SK-MEL-5 (cell line): Measurements from ENCODE around the gene NDUFB6. TPM values are rescaled to one million over a fixed set of nuclear protein-coding genes. Genes with fewer than 3 reads are reported as not detected.
"Not testable (repeated sequence)": the region's sequence is repeated elsewhere in the genome, so short reads cannot be mapped to it uniquely, and the experiment has no call there.

Experiments
- DNase-seq: peaks from one replicate; pipeline ENCODE4 v3.0.0-alpha.2; 2016; ENCODE audit warnings: low read depth, low spot score
- in situ Hi-C: cut with HindIII; loops from 2 replicates; pipeline ENCODE4 v1.10.0; 2016; ENCODE audit warnings: low sequenced_read_pairs, high pct_unique_total_duplicates, low pct_unique_long_range_greater_than_20kb
- total RNA-seq: library from RNA; depleted of rRNA; stranded (reverse); fragments of >200 nt; shearing (Covaris generic); gene quantifications from 2 replicates; pipeline ENCODE4 v1.2.3, GENCODE V29; 2014

The NDUFB6 gene
- total RNA-seq, 1 experiment from 2014 or later, result 75.7 TPM

DNA sequence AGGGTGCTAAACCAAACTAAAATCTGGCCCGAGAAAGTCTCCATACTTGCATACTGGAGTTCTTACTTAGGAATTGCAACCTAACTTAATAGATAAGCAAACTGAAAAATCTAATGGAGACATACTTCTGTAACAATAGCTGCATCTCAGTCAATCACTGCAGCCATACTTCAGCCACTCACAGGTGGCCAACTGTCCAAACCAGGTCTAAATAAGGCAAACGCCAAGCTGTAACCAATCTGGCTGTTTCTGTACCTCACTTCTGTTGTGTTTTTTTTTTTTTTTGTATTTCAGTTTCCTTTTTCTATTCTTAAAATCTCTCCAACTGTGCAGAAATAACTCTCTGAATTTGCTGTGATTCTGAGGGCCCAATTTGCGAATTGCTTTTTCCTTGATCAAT is 4.4 kb upstream of the NDUFB6 start:
- in situ Hi-C loops, result no loop called here
- DNase-seq, result no peak

DNA sequence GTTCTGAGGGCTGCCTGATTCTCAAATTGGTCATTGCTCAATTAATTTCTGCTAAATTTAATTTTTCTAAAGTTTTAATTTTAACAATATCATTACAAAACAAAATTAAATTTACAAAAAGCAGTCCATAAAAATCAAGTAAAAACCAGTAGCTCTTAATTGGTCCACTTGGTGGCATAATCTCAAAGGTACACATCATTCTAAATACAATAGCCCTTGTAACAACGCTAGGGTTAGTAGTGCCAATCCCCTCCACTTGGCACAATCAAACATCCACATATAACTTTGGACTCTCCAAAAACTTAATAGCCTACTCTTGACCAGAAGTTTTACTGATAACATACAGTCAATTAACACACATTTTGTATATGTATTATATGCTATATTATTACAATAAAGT is 1.9 kb upstream of the NDUFB6 start:
- DNase-seq, result no peak
- in situ Hi-C loops, result no loop called here

DNA sequence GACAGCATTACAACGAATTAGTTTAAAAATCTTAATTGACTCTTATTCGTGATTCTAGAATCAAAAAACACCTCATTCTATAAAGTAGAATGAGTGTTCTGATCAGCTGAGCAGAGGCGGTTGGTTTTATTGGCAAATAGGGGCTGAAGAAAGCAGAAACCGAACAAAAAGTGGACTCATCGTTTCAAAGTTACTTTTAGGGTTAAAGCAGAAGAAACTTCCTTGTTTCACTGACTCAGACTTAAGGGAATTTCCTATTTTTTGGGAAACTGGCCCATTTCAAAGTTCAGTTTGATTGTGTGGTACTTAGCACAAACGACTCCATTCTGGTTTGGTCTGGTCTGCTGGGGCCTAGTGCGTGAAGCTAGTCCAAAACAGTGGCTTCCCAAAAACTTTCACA is 862 bp upstream of the NDUFB6 start:
- in situ Hi-C loops, result no loop called here

DNA sequence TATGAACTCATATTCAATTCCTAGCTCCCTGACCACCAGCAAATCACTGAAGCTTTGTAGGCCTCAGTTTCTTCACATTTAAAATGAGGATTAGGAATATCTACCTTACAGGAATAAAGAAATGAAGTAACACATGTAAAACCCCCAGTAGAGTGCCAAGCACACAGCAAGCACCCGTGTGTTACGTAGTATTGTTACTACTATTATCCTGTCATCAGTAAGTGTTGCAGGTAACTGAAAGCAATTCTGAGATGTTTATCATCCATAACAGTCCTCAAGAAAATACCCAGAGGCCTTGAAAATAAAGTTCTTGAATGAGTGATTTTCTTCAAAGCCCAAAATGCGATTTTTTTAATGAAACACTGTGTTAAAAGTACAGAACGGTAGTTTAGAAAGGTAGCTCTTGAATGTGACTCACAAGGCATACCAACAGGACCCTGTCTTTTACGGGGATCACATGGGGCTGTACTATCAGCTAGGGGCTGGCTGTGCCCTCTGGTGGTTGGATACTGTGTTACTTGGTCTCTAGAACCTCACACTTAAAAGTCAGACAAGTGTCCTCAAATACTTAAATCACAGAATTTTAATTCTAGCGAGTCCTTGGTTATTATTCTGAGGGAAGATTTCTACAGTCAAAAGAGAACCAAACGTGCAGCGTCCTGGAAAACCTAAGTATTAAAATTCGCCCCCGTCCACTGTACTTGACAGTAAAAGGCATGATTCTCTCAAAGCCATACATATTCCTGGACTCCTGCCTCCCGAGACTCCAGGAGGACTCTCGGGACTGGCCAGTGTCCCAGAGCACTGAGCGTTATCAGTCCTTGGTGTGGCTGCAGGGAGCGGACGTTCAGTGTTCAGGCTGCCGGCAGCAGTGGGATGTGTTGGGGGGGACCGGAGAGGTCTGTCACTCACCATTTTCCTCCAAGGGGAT is 725 bp downstream of the NDUFB6 start:
- peak; percentile 75 for DNase-seq
- in situ Hi-C loops, result no loop called here

More for the DNA sequence above, 862 bp upstream of the NDUFB6 start:
- DNase-seq, result no peak

DNA sequence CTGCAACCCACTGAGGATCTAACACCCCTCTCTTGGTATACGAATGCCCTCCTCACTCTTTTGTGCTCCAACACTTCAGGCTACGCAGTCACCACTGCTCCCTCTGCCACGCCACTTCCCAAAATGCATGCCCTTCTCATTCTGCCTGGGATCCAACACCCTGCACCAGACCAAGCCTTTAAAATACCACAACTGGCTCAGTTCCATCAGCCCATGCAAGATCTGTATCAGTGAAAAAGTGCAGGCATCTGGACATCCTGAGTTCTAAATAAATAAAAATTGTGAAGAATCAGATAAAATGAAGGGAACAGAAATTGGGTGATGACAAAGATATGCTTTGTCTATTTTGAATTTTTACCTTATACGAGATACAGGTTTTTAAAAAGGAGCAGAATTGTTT is 2.7 kb downstream of the NDUFB6 start:
- DNase-seq, result no peak
- in situ Hi-C loops, result no loop called here

DNA sequence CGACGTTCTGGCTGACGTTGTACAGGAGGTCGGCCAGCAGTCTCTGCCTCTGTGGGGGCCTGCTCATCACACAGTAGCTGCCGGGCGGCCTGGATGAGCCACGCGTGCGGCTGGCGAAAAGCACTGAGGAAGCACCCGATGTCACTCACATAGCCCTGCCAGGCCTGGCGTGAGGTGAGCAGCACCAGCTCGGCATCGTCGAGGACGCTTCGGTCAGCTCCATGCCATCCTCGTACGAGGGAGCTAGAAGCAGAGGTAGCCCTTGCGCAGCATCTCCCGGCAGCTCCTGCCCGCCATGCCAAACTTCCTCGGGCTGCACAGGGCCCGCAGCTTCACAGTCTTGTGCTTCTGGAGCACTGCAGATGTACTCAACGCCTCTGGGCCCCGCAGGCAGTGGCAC is 6.2 kb downstream of the NDUFB6 start:
- in situ Hi-C loops, result no loop called here
- DNase-seq, result no peak

DNA sequence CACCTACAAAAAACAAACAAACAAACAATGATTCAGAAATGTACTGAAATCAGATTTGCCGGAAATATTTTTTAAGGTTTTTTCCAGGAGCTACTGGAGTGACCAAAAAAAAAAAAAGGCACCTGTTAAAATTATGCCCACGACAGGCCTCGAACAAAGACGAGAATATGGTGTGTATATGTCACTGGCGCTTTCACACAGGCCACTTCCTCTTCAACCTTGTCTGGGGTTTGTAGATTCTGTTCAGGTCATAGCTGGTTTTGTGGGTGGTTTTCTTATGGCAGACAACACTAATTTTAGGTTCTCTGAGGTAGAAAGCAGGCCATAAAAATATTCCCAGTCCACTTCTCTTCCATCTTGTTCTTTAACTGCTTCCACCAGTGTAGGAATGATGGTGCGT is 7.0 kb downstream of the NDUFB6 start:
- in situ Hi-C loops, result no loop called here
- no peak for DNase-seq

DNA sequence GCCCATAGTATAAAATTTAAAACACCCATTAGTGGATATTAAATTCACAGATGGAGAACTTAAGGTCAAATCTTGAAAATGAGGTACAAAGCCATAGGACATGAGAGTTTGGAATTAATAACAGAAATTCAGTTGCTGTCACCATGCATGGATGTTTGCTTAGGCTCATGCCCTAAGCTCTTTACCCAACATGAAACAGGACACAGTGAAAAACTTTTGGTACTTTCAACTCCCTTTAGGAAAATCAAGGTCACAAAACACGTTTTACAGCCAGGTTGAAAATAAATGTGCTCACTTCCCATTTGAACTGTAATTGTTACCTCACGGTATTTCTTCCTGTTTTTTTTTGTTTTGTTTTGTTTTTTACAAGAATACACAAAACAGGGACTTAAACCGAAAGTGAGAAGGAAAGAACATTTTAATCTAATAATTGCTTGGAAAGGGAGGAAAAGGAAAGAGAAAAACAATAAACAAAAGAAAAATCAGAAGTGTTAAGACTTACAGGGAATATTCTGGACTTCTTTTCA is 14.5 kb downstream of the NDUFB6 start:
- in situ Hi-C loops, result no loop called here
- DNase-seq, result no peak

DNA sequence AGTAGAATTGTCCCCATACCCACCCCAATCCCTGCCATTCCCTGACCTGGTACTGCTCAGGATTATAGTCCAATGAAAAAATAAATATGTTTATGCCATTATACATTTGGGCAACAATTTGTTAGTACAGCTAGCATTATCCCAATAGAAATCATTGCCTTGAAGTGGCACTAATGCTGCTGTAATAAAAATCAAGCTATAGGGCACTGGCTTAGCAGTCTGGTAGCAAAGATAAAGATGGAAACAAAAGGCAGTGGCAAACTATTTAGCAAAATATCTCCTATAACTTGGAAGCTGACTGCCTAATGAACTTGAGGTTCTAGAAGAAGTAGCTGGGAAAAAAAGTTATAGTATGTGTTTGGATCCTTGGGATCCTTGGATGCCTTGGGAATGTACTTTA is 18.4 kb downstream of the NDUFB6 start:
- in situ Hi-C loops, result no loop called here
- DNase-seq, result no peak

DNA sequence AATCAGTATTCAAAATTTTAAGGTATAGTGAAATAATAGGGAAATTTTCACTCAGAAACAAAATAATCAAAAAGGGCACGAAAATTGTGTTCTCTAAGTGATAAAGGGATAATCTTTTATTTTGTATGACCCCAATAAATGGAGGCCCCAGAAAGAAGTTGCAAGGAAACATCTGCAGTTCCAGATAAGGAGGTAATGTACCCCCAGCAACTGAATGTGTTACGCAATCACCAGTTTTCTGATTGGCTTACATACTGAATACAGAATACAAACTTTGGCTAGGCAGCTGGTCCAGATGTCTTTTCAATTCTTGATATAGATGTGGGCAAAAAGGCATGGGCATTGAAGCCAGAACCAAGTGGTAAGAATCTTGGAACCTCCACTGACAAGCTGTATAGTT is 18.9 kb downstream of the NDUFB6 start:
- peak; percentile 33 for DNase-seq
- in situ Hi-C loops, result no loop called here

DNA sequence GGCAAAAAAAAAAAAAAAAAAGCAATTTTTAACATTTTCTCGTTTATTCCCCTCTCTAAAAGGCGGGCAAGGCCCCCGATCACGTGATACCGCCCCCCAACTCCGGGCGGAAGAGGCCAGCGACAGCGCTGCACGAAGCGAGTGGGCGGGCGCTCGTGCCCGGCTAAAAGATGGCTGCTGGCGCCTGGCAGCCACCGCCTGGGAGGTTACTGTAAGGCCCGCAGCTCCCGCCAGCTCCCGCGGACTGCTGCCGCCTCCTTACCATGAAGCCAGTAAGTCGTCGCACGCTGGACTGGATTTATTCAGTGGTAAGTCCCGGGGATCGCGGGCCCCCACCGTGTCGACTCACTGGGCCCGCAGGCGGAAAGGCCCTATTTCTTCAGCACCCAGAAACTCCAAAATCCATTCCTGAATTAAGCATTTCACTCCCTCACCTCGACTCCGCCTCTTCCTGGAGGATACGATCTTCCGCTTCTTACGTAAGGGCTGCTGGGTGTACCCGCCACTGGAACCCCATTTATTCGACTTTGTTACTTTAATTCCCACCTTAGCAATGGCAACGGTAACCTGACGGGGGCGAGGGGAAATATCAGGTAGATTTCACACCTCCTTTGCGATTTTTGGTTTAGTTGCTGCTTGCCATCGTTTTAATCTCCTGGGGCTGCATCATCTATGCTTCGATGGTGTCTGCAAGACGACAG is 20.6 kb downstream of the NDUFB6 start, which contains the start of the genes SMIM27 and TOPORS:
TSS of gene SMIM27 (plus strand) at position 156 of the 701 bp plus-strand sequence. CDS start at position 264, 108 bp downstream.
TSS of gene TOPORS (minus strand) at position 415 of the 701 bp plus-strand sequence. CDS start at position 265, 150 bp downstream.
- peak; percentile 87 for DNase-seq
- in situ Hi-C loops, result no loop called here

DNA sequence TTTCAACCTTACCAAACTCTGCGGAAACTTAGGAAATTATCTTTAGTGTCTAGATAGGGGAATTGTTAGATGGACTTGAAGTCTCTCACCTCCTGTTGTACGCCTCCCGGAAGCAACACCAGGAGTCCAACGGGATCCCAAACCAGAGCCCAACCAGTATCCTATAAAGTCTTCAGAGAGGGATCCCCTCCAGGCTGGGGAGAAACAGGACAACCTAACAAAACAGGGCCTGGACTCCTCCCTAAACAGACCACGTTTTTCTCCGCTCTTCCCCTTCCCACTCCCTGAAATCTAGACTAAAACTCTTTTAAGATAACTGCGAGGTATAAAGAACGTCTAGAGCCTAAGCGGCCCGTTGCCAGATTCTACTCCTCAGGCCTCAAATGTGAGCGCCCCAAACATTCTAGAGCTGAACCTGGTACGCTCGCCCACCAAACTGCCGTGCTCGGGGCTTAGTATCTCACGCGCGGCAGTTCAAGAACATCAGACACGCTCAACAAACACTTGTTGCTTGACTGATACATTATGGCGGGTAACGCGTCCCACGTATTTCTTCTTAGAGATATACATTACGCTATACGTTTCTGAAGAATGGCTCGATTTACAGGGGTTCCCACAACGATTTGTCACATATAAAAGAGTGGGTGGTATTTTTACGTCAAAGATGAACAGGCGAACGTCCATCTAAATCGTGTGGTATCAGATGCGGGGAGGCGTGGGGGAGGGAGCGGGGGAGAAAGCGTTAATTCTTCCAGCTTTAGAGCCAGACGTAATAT is 21.5 kb downstream of the NDUFB6 start:
- DNase-seq, result peak; percentile 20
- in situ Hi-C loops, result no loop called here

DNA sequence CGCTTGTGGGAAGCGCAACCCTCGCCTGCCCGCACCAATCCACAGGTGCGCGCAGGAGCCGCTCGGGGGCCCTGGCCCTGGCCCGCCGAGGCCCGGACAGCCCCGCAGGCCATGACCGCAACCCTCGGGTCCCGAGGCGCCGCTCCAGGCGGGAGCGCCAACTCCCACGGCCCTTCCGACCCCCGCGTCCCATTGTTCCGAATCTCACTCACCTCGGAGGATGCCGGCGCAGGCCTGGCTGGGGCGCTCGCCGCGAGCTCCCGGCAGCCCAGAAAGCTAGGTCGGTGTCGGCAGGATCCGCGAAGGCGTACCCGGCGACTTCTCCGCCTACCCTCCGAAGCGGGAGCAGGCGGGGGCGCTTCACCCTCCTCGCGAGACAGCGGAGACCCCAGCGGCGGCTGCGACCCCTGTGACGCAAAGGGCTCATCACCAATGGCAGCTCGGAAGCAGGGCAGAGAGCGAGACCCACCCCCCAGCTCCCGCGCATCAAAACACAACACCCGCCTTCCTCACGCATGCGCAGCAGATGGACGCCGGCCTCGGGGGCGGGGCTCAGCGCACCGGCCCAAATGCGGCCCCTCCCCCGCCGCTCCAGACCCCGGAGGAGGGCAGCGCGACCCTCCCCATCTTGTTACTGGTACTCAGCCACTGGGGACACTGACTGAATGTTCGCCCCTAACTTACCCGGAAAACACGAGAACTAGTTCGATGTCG is 22.2 kb downstream of the NDUFB6 start:
- DNase-seq, result peak; percentile 86
- in situ Hi-C loops, result no loop called here

DNA sequence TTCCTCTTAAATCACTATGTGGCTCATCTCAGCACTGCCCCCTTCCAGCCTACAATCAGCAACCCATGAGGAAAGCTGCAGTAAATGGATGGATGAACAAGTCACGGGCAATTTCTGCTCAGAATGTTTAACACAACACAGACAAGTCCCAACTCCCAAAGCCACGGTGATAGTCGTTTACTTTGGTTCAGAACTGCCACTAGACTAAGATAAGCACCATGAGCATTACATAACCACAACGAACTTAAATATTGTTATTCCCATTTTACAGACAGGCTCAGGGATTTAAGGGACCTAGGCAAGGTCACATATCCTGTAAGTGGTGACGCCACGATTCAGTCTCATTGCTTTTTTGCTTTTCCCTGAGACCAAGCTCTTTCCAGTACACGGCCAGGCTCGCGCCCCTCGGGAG is 22.8 kb downstream of the NDUFB6 start:
- in situ Hi-C loops, result no loop called here
- no peak for DNase-seq

DNA sequence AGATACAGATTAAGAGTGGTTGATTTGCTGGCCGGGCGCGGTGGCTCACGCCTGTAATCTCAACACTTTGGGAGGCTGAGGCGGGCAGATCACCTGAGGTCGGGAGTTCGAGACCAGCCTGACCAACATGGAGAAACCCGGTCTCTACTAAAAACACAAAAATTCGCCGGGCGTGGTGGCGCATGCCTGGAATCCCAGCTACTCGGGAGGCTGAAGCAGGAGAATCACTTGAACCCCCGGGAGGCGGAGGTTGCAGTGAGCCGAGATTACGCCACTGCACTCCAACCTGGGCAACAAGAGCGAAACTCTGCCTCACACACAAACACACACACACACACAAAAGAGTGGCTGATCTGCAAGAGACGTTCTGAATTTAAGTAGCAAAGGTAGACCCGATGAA is 24.7 kb downstream of the NDUFB6 start:
- DNase-seq, in situ Hi-C loops: not testable (repeated sequence)

DNA sequence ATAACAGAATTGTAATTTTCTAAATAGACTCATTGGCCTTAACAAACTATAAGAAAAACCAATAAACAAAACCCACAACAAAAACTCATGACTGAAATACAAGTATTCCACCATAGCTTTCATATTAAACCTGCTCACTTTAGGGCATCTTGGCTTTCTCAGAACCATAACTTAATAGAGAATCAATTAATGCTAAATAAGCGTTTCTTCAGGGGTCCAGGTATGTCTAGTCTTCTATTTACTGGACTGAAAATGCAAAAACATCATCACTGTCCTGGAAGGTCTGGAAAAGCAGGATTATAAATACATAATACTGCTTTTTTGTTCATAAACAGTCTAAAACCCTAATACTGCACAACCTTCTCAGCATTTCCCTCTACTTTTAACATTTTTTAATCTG is 27.1 kb downstream of the NDUFB6 start:
- no peak for DNase-seq
- in situ Hi-C loops, result no loop called here

DNA sequence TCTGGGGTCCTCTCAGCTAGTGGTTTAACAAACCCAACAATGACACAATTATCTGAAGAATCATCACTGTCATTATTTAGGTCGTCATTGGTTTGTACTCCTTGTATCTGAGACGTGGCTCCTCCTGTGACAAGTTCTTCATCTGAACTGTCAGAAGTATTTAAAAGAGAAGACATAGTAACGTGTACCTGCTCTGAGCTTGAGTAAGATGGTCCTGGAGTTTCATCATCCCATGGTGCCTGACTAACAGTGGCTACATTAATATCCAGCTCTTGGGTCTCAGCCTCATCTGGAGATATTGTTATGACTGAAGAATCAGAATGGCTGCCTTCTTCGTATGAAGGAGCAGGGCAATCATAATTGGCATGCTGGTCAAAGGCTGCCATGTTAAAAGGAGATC is 29.9 kb downstream of the NDUFB6 start:
- DNase-seq, result no peak
- in situ Hi-C loops, result no loop called here
